ENCODE data around the gene MRPL51. TPM values are rescaled to one million over a fixed set of nuclear protein-coding genes. Genes with fewer than 3 reads are reported as not detected.
A peak's percentile ranks its signal among the peaks of the same experiment; 100 is the strongest.
"Not testable (repeated sequence)": the region's sequence is repeated elsewhere in the genome, so short reads cannot be mapped to it uniquely, and the experiment has no call there.

Gene MRPL51
- total RNA-seq, 2 experiments from 2014 or later, result 169 to 170 TPM

- ATAC-seq (ENCODE audit: low read depth) (no peak), DNase-seq (no peak)
- Mint-ChIP-seq H3K9me3 (no peaks in the 10 kb centered on the region), H3K27ac (peak overlapping the region; percentile 97), H3K27me3 (no peaks in the 10 kb centered on the region), H3K4me1 (peaks cover 28% of the 10 kb centered on the region), H3K4me3 (peak overlapping the region; percentile 96), H3K36me3 (peaks cover 28% of the 10 kb centered on the region)
- POLR2A ChIA-PET, result interaction anchor here (0.6 to 5.6 kb wide), 16 partner anchors 9 to 169 kb away, joined by 3 to 108 read pairs (median 3); partner anchors contain the start of genes GAPDH, NOP2 and VAMP1
Measured at GRCh38 chr12:6494968-6495367, 1.9 kb upstream of the MRPL51 start.

- H3K27me3 Mint-ChIP-seq, result no peaks in the 10 kb centered on the region
- ATAC-seq (ENCODE audit: low read depth) (peak; percentile 5), DNase-seq (no peak)
- H3K27ac Mint-ChIP-seq, result peak overlapping the region; percentile 97
- H3K4me1 Mint-ChIP-seq, result peaks cover 28% of the 10 kb centered on the region
- no peaks in the 10 kb centered on the region for H3K9me3 Mint-ChIP-seq
- POLR2A ChIA-PET, result interaction anchor here (0.6 to 5.6 kb wide), 15 partner anchors 8 to 118 kb away, joined by 3 to 108 read pairs (median 3); partner anchors contain the start of genes GAPDH, NOP2 and VAMP1
- H3K4me3 Mint-ChIP-seq, result peak overlapping the region; percentile 96
- H3K36me3 Mint-ChIP-seq, result peaks cover 28% of the 10 kb centered on the region
Measured at GRCh38 chr12:6494258-6494743, 1.2 kb upstream of the MRPL51 start.

GRCh38 chr12:6493497-6494257 lies 615 bp upstream of the MRPL51 start, which contains the start of gene NCAPD2:
TSS of gene NCAPD2 (plus strand) at chr12:6494102. CDS start at chr12:6495099, 997 bp downstream.
- no peaks in the 10 kb centered on the region for H3K9me3 Mint-ChIP-seq

GRCh38 chr12:6490673-6491072 lies 2.4 kb downstream of the MRPL51 start:
- H3K9me3 Mint-ChIP-seq; ATAC-seq (ENCODE audit: low read depth); H3K27me3 Mint-ChIP-seq; DNase-seq; H3K27ac Mint-ChIP-seq; H3K4me3 Mint-ChIP-seq: not testable (repeated sequence)
- Mint-ChIP-seq H3K4me1 (peaks cover 14% of the 10 kb centered on the region), H3K36me3 (peaks cover 14% of the 10 kb centered on the region)
- POLR2A ChIA-PET, result interaction anchor here (0.8 to 5.6 kb wide), 3 partner anchors 20 to 233 kb away, joined by 3 to 108 read pairs (median 44); partner anchors contain the start of genes COPS7A, GAPDH and VAMP1

More at GRCh38 chr12:6493497-6494257, 615 bp upstream of the MRPL51 start, which contains the start of gene NCAPD2:
- POLR2A ChIA-PET, result interaction anchor here (0.6 to 5.6 kb wide), 30 partner anchors 9 to 453 kb away, joined by 3 to 108 read pairs (median 4); partner anchors contain the start of genes COPS7A, GAPDH, MLF2 and SPSB2
- Mint-ChIP-seq H3K36me3 (peaks cover 25% of the 10 kb centered on the region), H3K4me3 (peak within 1 kb of the TSS; percentile 97), H3K27ac (peak within 1 kb of the TSS; percentile 97), H3K27me3 (no peaks in the 10 kb centered on the region), H3K4me1 (peaks cover 28% of the 10 kb centered on the region)
- ATAC-seq (ENCODE audit: low read depth) (peak; percentile 87), DNase-seq (peak; percentile 94)

GRCh38 chr12:6489449-6489848 lies 3.6 kb downstream of the MRPL51 start:
- Mint-ChIP-seq H3K27me3 (no peaks in the 10 kb centered on the region), H3K27ac (no peak overlapping the region), H3K4me1 (peaks cover 6% of the 10 kb centered on the region), H3K4me3 (no peak overlapping the region), H3K9me3 (no peaks in the 10 kb centered on the region), H3K36me3 (peaks cover 7% of the 10 kb centered on the region)
- POLR2A ChIA-PET, result interaction anchor here (0.6 to 1.1 kb wide), 5 partner anchors 19 to 383 kb away, joined by 3 to 7 read pairs (median 4); partner anchors contain the start of gene VAMP1
- ATAC-seq (ENCODE audit: low read depth), result no peak
- no peak for DNase-seq

GRCh38 chr12:6488240-6488639 lies 4.8 kb downstream of the MRPL51 start:
- H3K4me1 Mint-ChIP-seq, result peaks cover 6% of the 10 kb centered on the region
- no peaks in the 10 kb centered on the region for H3K27me3 Mint-ChIP-seq
- POLR2A ChIA-PET, result interaction anchor here (0.7 to 1.1 kb wide), 3 partner anchors 17 to 64 kb away, joined by 4 to 8 read pairs (median 5); partner anchors contain the start of gene VAMP1
- peaks cover 7% of the 10 kb centered on the region for H3K36me3 Mint-ChIP-seq
- H3K9me3 Mint-ChIP-seq, result no peaks in the 10 kb centered on the region
- no peak overlapping the region for H3K27ac Mint-ChIP-seq
- no peak overlapping the region for H3K4me3 Mint-ChIP-seq
- ATAC-seq (ENCODE audit: low read depth) (no peak), DNase-seq (no peak)

GRCh38 chr12:6478416-6478815 lies 14.6 kb downstream of the MRPL51 start:
- H3K4me1 Mint-ChIP-seq, result no peaks in the 10 kb centered on the region
- H3K4me3 Mint-ChIP-seq, result no peak overlapping the region
- ATAC-seq (ENCODE audit: low read depth), result no peak
- POLR2A ChIA-PET, result interaction anchor here (0.6 to 1.4 kb wide), 2 partner anchors 54 to 202 kb away, joined by 3 to 4 read pairs; no protein-coding TSS in a partner anchor
- no peak overlapping the region for H3K27ac Mint-ChIP-seq
- H3K27me3 Mint-ChIP-seq, result peaks cover 8% of the 10 kb centered on the region
- no peak for DNase-seq
- H3K9me3 Mint-ChIP-seq, result no peaks in the 10 kb centered on the region
- no peaks in the 10 kb centered on the region for H3K36me3 Mint-ChIP-seq

GRCh38 chr12:6477601-6478377 lies 15.3 kb downstream of the MRPL51 start:
- not testable (repeated sequence) for H3K36me3 Mint-ChIP-seq; H3K27ac Mint-ChIP-seq; H3K9me3 Mint-ChIP-seq; DNase-seq; ATAC-seq (ENCODE audit: low read depth); H3K4me1 Mint-ChIP-seq; H3K4me3 Mint-ChIP-seq
- POLR2A ChIA-PET, result interaction anchor here (0.6 kb wide), 1 partner anchor 24 kb away, joined by 5 read pairs; no protein-coding TSS in a partner anchor
- H3K27me3 Mint-ChIP-seq, result peaks cover 11% of the 10 kb centered on the region

GRCh38 chr12:6476489-6476888 lies 16.6 kb downstream of the MRPL51 start:
- Mint-ChIP-seq H3K27ac (no peak overlapping the region), H3K4me3 (no peak overlapping the region), H3K27me3 (peaks cover 11% of the 10 kb centered on the region), H3K4me1 (peaks cover 4% of the 10 kb centered on the region), H3K36me3 (no peaks in the 10 kb centered on the region), H3K9me3 (no peaks in the 10 kb centered on the region)
- POLR2A ChIA-PET, result no interaction called here
- ATAC-seq (ENCODE audit: low read depth) (no peak), DNase-seq (no peak)

- ATAC-seq (ENCODE audit: low read depth); H3K4me3 Mint-ChIP-seq; H3K9me3 Mint-ChIP-seq; DNase-seq; POLR2A ChIA-PET; H3K27ac Mint-ChIP-seq; H3K36me3 Mint-ChIP-seq; H3K4me1 Mint-ChIP-seq: not testable (repeated sequence)
- H3K27me3 Mint-ChIP-seq, result peaks cover 11% of the 10 kb centered on the region
Measured at GRCh38 chr12:6475233-6475975, 17.7 kb downstream of the MRPL51 start.

GRCh38 chr12:6472491-6472890 lies 20.6 kb downstream of the MRPL51 start:
- Mint-ChIP-seq H3K4me1 (peaks cover 28% of the 10 kb centered on the region), H3K36me3 (no peaks in the 10 kb centered on the region), H3K9me3 (no peaks in the 10 kb centered on the region), H3K27ac (no peak overlapping the region), H3K4me3 (no peak overlapping the region), H3K27me3 (peaks cover 8% of the 10 kb centered on the region)
- POLR2A ChIA-PET, result interaction anchor here (0.6 to 4.9 kb wide), 4 partner anchors 16 to 217 kb away, joined by 4 to 108 read pairs (median 40); partner anchors contain the start of genes GAPDH, MRPL51, NCAPD2 and ZNF384
- no peak for DNase-seq
- no peak for ATAC-seq (ENCODE audit: low read depth)

- no peak for ATAC-seq (ENCODE audit: low read depth)
- POLR2A ChIA-PET, result interaction anchor here (2.6 to 4.9 kb wide), 6 partner anchors 12 to 65 kb away, joined by 8 to 108 read pairs (median 71); partner anchors contain the start of genes CD27, GAPDH, MRPL51 and NCAPD2
- no peak for DNase-seq
- Mint-ChIP-seq H3K4me3 (no peak overlapping the region), H3K9me3 (no peaks in the 10 kb centered on the region), H3K27me3 (peaks cover 8% of the 10 kb centered on the region), H3K27ac (no peak overlapping the region), H3K4me1 (peaks cover 33% of the 10 kb centered on the region), H3K36me3 (peaks cover 3% of the 10 kb centered on the region)
Measured at GRCh38 chr12:6471989-6472360, 21.1 kb downstream of the MRPL51 start.

Data from activated naive CD8-positive, alpha-beta T cell treated with anti-CD3 and anti-CD28 coated beads, Interleukin-2, amount 10 ng/mL, durations not matched to agents 7 days and 5 days (primary cell).